Measurements from ENCODE around the gene OR1L4.

The OR1L4 gene

GRCh38 chr9:122723690-122724089 is at the start of gene OR1L4:
OR1L4 (plus strand) TSS chr9:122723990; CDS start chr9:122723990, 0 bp downstream.
- DNase-seq, result no peak

GRCh38 chr9:122684851-122685250 is 38.9 kb upstream of the OR1L4 start:
- DNase-seq, result no peak

- no peak for DNase-seq
Measured at GRCh38 chr9:122695696-122696095, 28.1 kb upstream of the OR1L4 start.

- no peak for DNase-seq
Measured at GRCh38 chr9:122718038-122718437, 5.8 kb upstream of the OR1L4 start.

GRCh38 chr9:122719218-122719617 is 4.6 kb upstream of the OR1L4 start:
- DNase-seq, result no peak

GRCh38 chr9:122742003-122742402 is 18.2 kb downstream of the OR1L4 start, which contains the start of gene OR1L6:
OR1L6 (plus strand) TSS chr9:122742303; CDS start chr9:122749848, 7,545 bp downstream.
- DNase-seq, result no peak

GRCh38 chr9:122754825-122755224 is 31.0 kb downstream of the OR1L4 start:
- DNase-seq, result no peak

GRCh38 chr9:122767817-122768216 is 44.0 kb downstream of the OR1L4 start:
- DNase-seq, result no peak

Measured in eye (tissue), 1 donor.